HepG2 (cell line): Measurements from ENCODE around the gene HAO2. TPM values are rescaled to one million over a fixed set of nuclear protein-coding genes. Genes with fewer than 3 reads are reported as not detected.

Experiments used
- ETV5 ChIP-seq: IDR thresholded peaks from 2 replicates; pipeline ENCODE4 v1.6.1; 2018; ENCODE audit warnings: missing biosample characterization, missing genetic modification reagents, inconsistent platforms, borderline replicate concordance
- FOXO1 ChIP-seq: sonication (generic); formaldehyde crosslinking; IDR thresholded peaks from 2 replicates; pipeline ENCODE4 v1.4.0; 2020; ENCODE audit warnings: missing genetic modification reagents
- GATAD2A ChIP-seq: IDR thresholded peaks from 2 replicates; pipeline ENCODE4 v1.6.1; 2016
- GFI1 ChIP-seq: sonication (generic); formaldehyde crosslinking; IDR thresholded peaks from 2 replicates; pipeline ENCODE4 v1.5.0; 2020; ENCODE audit warnings: missing genetic modification reagents, mild to moderate bottlenecking, borderline replicate concordance
- MAFF ChIP-seq: IDR thresholded peaks from 2 replicates; pipeline ENCODE4 v1.6.1; 2011; ENCODE audit warnings: low read depth, low read length, improper control_type of control experiment
- NCOR1 ChIP-seq: fragments of 200-600 bp; sonication (generic); IDR thresholded peaks from 2 replicates; pipeline ENCODE4 v1.7.0; 2017; ENCODE audit warnings: antibody characterized with exemption, low read length, borderline replicate concordance
- NR2C2 ChIP-seq: sonication (generic); formaldehyde crosslinking; IDR thresholded peaks from 2 replicates; pipeline ENCODE4 v1.4.0; 2020; ENCODE audit warnings: missing genetic modification reagents, mild to moderate bottlenecking, moderate library complexity, borderline replicate concordance
- NR2F1 ChIP-seq, 2 experiments: fragments of 450-650 bp in 1 of 2; formaldehyde crosslinking in 1 of 2; IDR thresholded peaks; 2 replicates each; pipeline versions ENCODE4 v1.5.0 to v1.6.1; 2016 to 2020; ENCODE audit warnings: mild to moderate bottlenecking in 1 of 2, missing compliant biosample characterization in 1 of 2, missing genetic modification reagents in 1 of 2, moderate library complexity in 1 of 2
- ONECUT2 ChIP-seq: sonication (generic); formaldehyde crosslinking; IDR thresholded peaks from 2 replicates; pipeline ENCODE4 v1.4.0; 2020; ENCODE audit warnings: missing genetic modification reagents
- RFX3 ChIP-seq: IDR thresholded peaks from 2 replicates; pipeline ENCODE4 v1.6.1; 2016; ENCODE audit warnings: missing biosample characterization, missing genetic modification reagents
- SIX1 ChIP-seq: sonication (generic); formaldehyde crosslinking; IDR thresholded peaks from 2 replicates; pipeline ENCODE4 v1.4.0; 2020; ENCODE audit warnings: missing genetic modification reagents, borderline replicate concordance
- SMC3 ChIP-seq: IDR thresholded peaks from 2 replicates; pipeline ENCODE4 v1.6.1; 2011; ENCODE audit warnings: low read length, improper control_type of control experiment
- SNAPC2 ChIP-seq: sonication (generic); formaldehyde crosslinking; IDR thresholded peaks from 2 replicates; pipeline ENCODE4 v1.8.1; 2022; ENCODE audit warnings: mild to moderate bottlenecking, missing genetic modification reagents
- ZFX ChIP-seq: sonication (generic); formaldehyde crosslinking; IDR thresholded peaks from 2 replicates; pipeline ENCODE4 v1.4.0; 2020; ENCODE audit warnings: mild to moderate bottlenecking, low read depth, missing genetic modification reagents, moderate library complexity
- ZNF230 ChIP-seq: sonication (generic); formaldehyde crosslinking; IDR thresholded peaks from 2 replicates; pipeline ENCODE4 v1.4.0; 2020; ENCODE audit warnings: mild to moderate bottlenecking, missing genetic modification reagents
- ZNF33B ChIP-seq: sonication (generic); formaldehyde crosslinking; IDR thresholded peaks from 2 replicates; pipeline ENCODE4 v1.5.1; 2020; ENCODE audit warnings: mild to moderate bottlenecking, missing genetic modification reagents
- ZNF501 ChIP-seq: sonication (generic); formaldehyde crosslinking; IDR thresholded peaks from 2 replicates; pipeline ENCODE4 v1.5.1; 2020; ENCODE audit warnings: mild to moderate bottlenecking, moderate library complexity, missing genetic modification reagents
- ZNF530 ChIP-seq: sonication (generic); formaldehyde crosslinking; IDR thresholded peaks from 2 replicates; pipeline ENCODE4 v1.5.0; 2020; ENCODE audit warnings: low read depth, mild to moderate bottlenecking, missing genetic modification reagents
- ZNF7 ChIP-seq: IDR thresholded peaks from 2 replicates; pipeline ENCODE4 v1.6.1; 2016; ENCODE audit warnings: missing biosample characterization, missing genetic modification reagents
- polyA plus RNA-seq, 8 experiments: library from polyadenylated mRNA; depleted of rRNA in 3 of 8; stranded (reverse) in 7 of 8; unstranded in 1 of 8; fragments of >200 nt; fragmentation: Illumina TruSeq in 4 of 8; extraction: Trizol in 4 of 8; gene quantifications; 2 replicates each; pipeline versions ENCODE4 v1.2.1 to v1.2.3, GENCODE V29; 2011 to 2016; ENCODE audit warnings: low read depth in 4 of 8, missing spikeins in 1 of 8, mixed read lengths in 1 of 8; ENCODE audit not compliant: insufficient read depth in 1 of 8
- total RNA-seq, 5 experiments: library from RNA; depleted of rRNA; stranded (reverse); fragments of >200 nt; fragmentation: Illumina TruSeq; extraction: Trizol; gene quantifications; 2 replicates each; pipeline ENCODE4 v1.2.3, GENCODE V29; 2016; ENCODE audit warnings: low read depth in 1 of 5
- TF ChIP-seq, protein P1 (sequence below): sonication (generic); formaldehyde crosslinking; IDR thresholded peaks from 2 replicates; pipeline ENCODE4 v1.8.0; 2022; ENCODE audit warnings: mild to moderate bottlenecking, missing genetic modification reagents, moderate library complexity
- TF ChIP-seq, protein P2 (sequence below): IDR thresholded peaks from 2 replicates; pipeline ENCODE4 v1.6.1; 2018; ENCODE audit warnings: missing genetic modification reagents
- TF ChIP-seq, protein P3 (sequence below): sonication (generic); formaldehyde crosslinking; IDR thresholded peaks from 2 replicates; pipeline ENCODE4 v1.8.0; 2022; ENCODE audit warnings: missing genetic modification reagents, low read depth, mild to moderate bottlenecking, borderline replicate concordance
- TF ChIP-seq, protein P4 (sequence below): IDR thresholded peaks from 2 replicates; pipeline ENCODE4 v1.6.1; 2012; ENCODE audit warnings: inconsistent platforms
- TF ChIP-seq, protein P5 (sequence below): sonication (generic); formaldehyde crosslinking; IDR thresholded peaks from 2 replicates; pipeline ENCODE4 v1.5.0; 2020; ENCODE audit warnings: missing genetic modification reagents
- TF ChIP-seq, protein P6 (sequence below): sonication (generic); formaldehyde crosslinking; IDR thresholded peaks from 2 replicates; pipeline ENCODE4 v1.4.0; 2020; ENCODE audit warnings: missing genetic modification reagents
- TF ChIP-seq, protein P7 (sequence below): sonication (generic); formaldehyde crosslinking; IDR thresholded peaks from 2 replicates; pipeline ENCODE4 v1.5.1; 2020; ENCODE audit warnings: missing genetic modification reagents, mild to moderate bottlenecking, borderline replicate concordance

Gene HAO2
- total and polyA plus RNA-seq, 2 of the 13 experiments (the other 11 are each of a cell fraction or from before 2014, with no cell fraction given) = 0.05 to 0.09 TPM

DNA sequence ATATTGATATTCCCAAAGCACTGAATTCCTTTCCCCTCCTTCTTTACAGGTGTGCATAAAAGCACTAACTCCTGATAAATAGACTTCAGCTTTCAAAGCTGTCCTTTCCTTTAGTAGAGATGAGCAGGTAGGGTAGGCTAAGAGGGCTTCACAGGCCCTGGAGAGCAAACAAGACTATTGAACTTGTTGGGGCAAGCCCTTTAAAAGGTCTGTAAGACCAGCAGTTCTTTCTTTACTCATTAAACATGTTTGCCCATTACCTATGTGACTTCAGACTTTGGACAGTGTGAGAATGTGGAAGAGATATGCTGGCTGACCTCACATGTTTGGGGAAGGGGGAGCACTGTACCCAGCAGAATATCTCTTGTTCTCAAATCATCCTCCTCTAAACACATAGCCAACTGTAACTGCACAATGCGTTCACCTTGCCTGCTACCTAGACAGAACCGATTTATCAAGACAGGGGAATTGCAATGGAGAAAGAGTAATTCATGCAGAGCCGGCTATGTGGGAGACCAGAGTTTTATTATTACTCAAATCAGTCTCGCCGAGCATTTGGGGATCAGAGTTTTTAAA, 27.1 kb upstream of the HAO2 start (continued):
- TF ChIP-seq ZNF7 (CRISPR knock-in tag) (no peak), ZNF501 (CRISPR knock-in tag) (peak; percentile 52; the same call in 1 of the 2 replicates), ZFX (CRISPR knock-in tag) (peak; percentile 86), RFX3 (no peak), NCOR1 (peak; percentile 88; the same call in 1 of the 2 replicates), NR2C2 (CRISPR knock-in tag) (peak; percentile 76), SIX1 (CRISPR knock-in tag) (peak; percentile 75), ZNF33B (CRISPR knock-in tag) (no peak), MAFF (no peak), ETV5 (CRISPR knock-in tag) (peak; percentile 43; the same call in 1 of the 2 replicates), GATAD2A (peak; percentile 98), NR2F1 (CRISPR knock-in tag; IDR thresholded peaks at IDR 0.05) (peak; percentile 31 to 63; a peak in 2 of 4 replicates), SNAPC2 (CRISPR knock-in tag) (no peak), ZNF230 (CRISPR knock-in tag) (no peak), SMC3 (peak; percentile 30; the same call in 1 of the 2 replicates), FOXO1 (CRISPR knock-in tag) (peak; percentile 87), GFI1 (CRISPR knock-in tag) (peak; percentile 85), ZNF530 (CRISPR knock-in tag) (no peak), ONECUT2 (CRISPR knock-in tag) (peak; percentile 73)
- TF ChIP-seq, protein P1, sequence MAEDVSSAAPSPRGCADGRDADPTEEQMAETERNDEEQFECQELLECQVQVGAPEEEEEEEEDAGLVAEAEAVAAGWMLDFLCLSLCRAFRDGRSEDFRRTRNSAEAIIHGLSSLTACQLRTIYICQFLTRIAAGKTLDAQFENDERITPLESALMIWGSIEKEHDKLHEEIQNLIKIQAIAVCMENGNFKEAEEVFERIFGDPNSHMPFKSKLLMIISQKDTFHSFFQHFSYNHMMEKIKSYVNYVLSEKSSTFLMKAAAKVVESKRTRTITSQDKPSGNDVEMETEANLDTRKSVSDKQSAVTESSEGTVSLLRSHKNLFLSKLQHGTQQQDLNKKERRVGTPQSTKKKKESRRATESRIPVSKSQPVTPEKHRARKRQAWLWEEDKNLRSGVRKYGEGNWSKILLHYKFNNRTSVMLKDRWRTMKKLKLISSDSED (CRISPR knock-in tag) = no peak
- TF ChIP-seq, protein P2, sequence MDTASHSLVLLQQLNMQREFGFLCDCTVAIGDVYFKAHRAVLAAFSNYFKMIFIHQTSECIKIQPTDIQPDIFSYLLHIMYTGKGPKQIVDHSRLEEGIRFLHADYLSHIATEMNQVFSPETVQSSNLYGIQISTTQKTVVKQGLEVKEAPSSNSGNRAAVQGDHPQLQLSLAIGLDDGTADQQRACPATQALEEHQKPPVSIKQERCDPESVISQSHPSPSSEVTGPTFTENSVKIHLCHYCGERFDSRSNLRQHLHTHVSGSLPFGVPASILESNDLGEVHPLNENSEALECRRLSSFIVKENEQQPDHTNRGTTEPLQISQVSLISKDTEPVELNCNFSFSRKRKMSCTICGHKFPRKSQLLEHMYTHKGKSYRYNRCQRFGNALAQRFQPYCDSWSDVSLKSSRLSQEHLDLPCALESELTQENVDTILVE (CRISPR knock-in tag) = peak; percentile 64
- TF ChIP-seq, protein P3, sequence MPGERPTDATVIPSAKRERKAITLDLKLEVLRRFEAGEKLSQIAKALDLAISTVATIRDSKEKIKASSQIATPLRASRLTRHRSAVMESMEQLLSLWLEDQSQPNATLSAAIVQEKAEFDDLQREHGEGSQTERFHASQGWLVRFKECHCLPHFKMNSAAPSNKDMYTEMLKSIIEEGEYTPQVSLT (CRISPR knock-in tag) = no peak
- TF ChIP-seq, protein P4, sequence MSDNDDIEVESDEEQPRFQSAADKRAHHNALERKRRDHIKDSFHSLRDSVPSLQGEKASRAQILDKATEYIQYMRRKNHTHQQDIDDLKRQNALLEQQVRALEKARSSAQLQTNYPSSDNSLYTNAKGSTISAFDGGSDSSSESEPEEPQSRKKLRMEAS = peak; percentile 55; the same call in 1 of the 2 replicates
- TF ChIP-seq, protein P5, sequence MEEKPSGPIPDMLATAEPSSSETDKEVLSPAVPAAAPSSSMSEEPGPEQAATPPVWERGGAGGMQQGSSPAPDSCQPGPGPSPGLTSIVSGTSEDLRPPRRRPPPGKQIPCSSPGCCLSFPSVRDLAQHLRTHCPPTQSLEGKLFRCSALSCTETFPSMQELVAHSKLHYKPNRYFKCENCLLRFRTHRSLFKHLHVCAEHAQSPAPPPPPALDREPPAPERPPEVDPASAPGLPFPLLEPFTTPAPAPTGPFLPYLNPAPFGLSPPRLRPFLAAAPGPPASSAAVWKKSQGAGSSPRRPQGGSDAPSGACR = peak; percentile 90; the same call in 1 of the 2 replicates
- TF ChIP-seq, protein P6, sequence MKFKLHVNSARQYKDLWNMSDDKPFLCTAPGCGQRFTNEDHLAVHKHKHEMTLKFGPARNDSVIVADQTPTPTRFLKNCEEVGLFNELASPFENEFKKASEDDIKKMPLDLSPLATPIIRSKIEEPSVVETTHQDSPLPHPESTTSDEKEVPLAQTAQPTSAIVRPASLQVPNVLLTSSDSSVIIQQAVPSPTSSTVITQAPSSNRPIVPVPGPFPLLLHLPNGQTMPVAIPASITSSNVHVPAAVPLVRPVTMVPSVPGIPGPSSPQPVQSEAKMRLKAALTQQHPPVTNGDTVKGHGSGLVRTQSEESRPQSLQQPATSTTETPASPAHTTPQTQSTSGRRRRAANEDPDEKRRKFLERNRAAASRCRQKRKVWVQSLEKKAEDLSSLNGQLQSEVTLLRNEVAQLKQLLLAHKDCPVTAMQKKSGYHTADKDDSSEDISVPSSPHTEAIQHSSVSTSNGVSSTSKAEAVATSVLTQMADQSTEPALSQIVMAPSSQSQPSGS = peak; percentile 95
- TF ChIP-seq, protein P7, sequence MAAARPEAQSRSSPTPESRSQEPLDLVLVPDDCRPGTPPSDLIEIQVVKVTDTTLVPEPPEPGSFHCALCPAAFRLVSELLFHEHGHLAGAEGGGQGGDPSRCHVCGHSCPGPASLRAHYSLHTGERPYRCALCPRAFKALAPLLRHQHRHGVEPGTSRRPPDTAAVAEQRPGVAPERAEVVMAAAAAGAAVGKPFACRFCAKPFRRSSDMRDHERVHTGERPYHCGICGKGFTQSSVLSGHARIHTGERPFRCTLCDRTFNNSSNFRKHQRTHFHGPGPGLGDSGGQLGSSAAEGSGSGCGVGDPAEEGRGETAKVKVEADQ = no peak
